Activated CD8-positive, alpha-beta T cell treated with anti-CD3 and anti-CD28 coated beads for 36 hours (primary cell): ENCODE data around the gene PDIA3. TPM values are rescaled to one million over a fixed set of nuclear protein-coding genes. Genes with fewer than 3 reads are reported as not detected.
"Not testable (repeated sequence)": the region's sequence is repeated elsewhere in the genome, so short reads cannot be mapped to it uniquely, and the experiment has no call there.

Experiments used
- ATAC-seq: fragments of 200-7000 bp; cut with Tn5 transposase; one replicate; pipeline ENCODE4 v1.10.0; 2021; ENCODE audit warnings: mild to moderate bottlenecking, moderate library complexity
- CTCF ChIA-PET: fragments of 350-600 bp; sonication (Branson Sonifier 250); formaldehyde crosslinking; loops from one replicate; lab custom pipeline; 2021; ENCODE audit warnings: antibody characterized with exemption; lab: Charles Lee
- POLR2A ChIA-PET: fragments of 350-600 bp; sonication (Branson Sonifier 250); formaldehyde crosslinking; loops from one replicate; lab custom pipeline; 2021; ENCODE audit warnings: antibody characterized with exemption; lab: Charles Lee
- DNase-seq: peaks from one replicate; pipeline ENCODE4 v3.0.0-alpha.2; 2020
- H3K27ac Mint-ChIP-seq: one replicate; pipeline ENCODE4 v1.8.0; 2021; ENCODE audit warnings: mild to moderate bottlenecking, mixed read lengths
- H3K27me3 Mint-ChIP-seq: one replicate; pipeline ENCODE4 v1.8.0; 2021; ENCODE audit warnings: mixed read lengths
- H3K36me3 Mint-ChIP-seq: one replicate; pipeline ENCODE4 v1.8.0; 2021; ENCODE audit warnings: low read depth, mixed read lengths
- H3K4me1 Mint-ChIP-seq: one replicate; pipeline ENCODE4 v1.8.0; 2021; ENCODE audit warnings: low read depth, mixed read lengths
- H3K4me3 Mint-ChIP-seq: one replicate; pipeline ENCODE4 v1.8.0; 2021; ENCODE audit warnings: mild to moderate bottlenecking, moderate library complexity, mixed read lengths
- H3K9me3 Mint-ChIP-seq: one replicate; pipeline ENCODE4 v1.8.0; 2021; ENCODE audit warnings: mixed read lengths
- CTCF ChIP-seq: fragments of 200-600 bp; IDR thresholded peaks from one replicate; pipeline ENCODE4 v1.8.0; 2022; ENCODE audit warnings: antibody characterized with exemption, mild to moderate bottlenecking
- intact Hi-C: fragments of 100-400 bp; cut with micrococcal nuclease; formaldehyde crosslinking; loops from one replicate; pipeline ENCODE4 v1.10.0; 2022
- microRNA-seq: library from miRNA; unstranded; fragments of <30 nt; microRNA quantifications from one replicate; pipeline ENCODE4 v1.2.0, GENCODE V29; 2022; ENCODE audit warnings: borderline microRNAs expressed, borderline replicate concordance
- total RNA-seq, 2 experiments: library from RNA; stranded (reverse); gene quantifications; one replicate each; pipeline ENCODE4 v1.2.3, GENCODE V29; 2021

The PDIA3 gene
- total RNA-seq, 2 experiments from 2014 or later, result 213 to 241 TPM

GRCh38 chr15:43808960-43809678 lies 62.9 kb downstream of the PDIA3 start:
- Mint-ChIP-seq H3K27me3 (no peaks in the 10 kb centered on the region), H3K36me3 (peaks cover 71% of the 10 kb centered on the region), H3K4me1 (peaks cover 10% of the 10 kb centered on the region), H3K4me3 (no peak overlapping the region), H3K27ac (peak overlapping the region; percentile 81), H3K9me3 (no peaks in the 10 kb centered on the region)
- ChIA-PET CTCF (interaction anchor here (0.9 to 1.4 kb wide), 3 partner anchors 16 to 39 kb away, joined by 3 to 5 read pairs (median 3); no protein-coding TSS in a partner anchor), POLR2A (interaction anchor here (1.0 to 2.2 kb wide), 4 partner anchors 9 to 19 kb away, joined by 4 to 9 read pairs (median 6); partner anchors contain the start of genes HYPK, MFAP1 and SERINC4)
- no peak for DNase-seq
- ATAC-seq, result no peak
- no peak for TF ChIP-seq CTCF
- intact Hi-C loops, result no loop called here

- POLR2A ChIA-PET, H3K9me3 Mint-ChIP-seq, DNase-seq, intact Hi-C loops, H3K4me3 Mint-ChIP-seq, CTCF ChIA-PET, H3K27me3 Mint-ChIP-seq, ATAC-seq: not testable (repeated sequence)
- Mint-ChIP-seq H3K36me3 (peaks cover 52% of the 10 kb centered on the region), H3K27ac (peak overlapping the region; percentile 5), H3K4me1 (peaks cover 11% of the 10 kb centered on the region)
These were observed 68.8 kb downstream of the PDIA3 start for GRCh38 chr15:43815064-43815463.

GRCh38 chr15:43821505-43821904 lies 75.3 kb downstream of the PDIA3 start:
- TF ChIP-seq CTCF, result no peak
- Mint-ChIP-seq H3K27me3 (no peaks in the 10 kb centered on the region), H3K27ac (no peak overlapping the region), H3K4me3 (peak overlapping the region; percentile 25), H3K9me3 (no peaks in the 10 kb centered on the region), H3K36me3 (peaks cover 40% of the 10 kb centered on the region), H3K4me1 (peaks cover 42% of the 10 kb centered on the region)
- DNase-seq, result no peak
- ATAC-seq, result no peak
- ChIA-PET POLR2A (interaction anchor here (0.7 to 3.7 kb wide), 4 partner anchors 12 to 29 kb away, joined by 4 to 14 read pairs (median 5); partner anchors contain the start of genes HYPK, SERF2 and SERINC4), CTCF (no interaction called here)
- intact Hi-C loops, result no loop called here

Small RNA genes within 50 kb of the gene (microRNA-seq; reads per million reads assigned to microRNA genes)
- not detected for gene MIR1282

Other genes starting within 250 kb of the PDIA3 start
- under 1 TPM; 0.78 to 0.86 TPM for gene MAP1A, start 228.8 kb upstream of the PDIA3 start, total RNA-seq
- 10 to 100 TPM; 48.5 to 55.9 TPM for gene PPIP5K1, start 156.2 kb upstream of the PDIA3 start, total RNA-seq
- gene CKMT1B, start 152.4 kb upstream of the PDIA3 start, total RNA-seq, result under 1 TPM; 0.18 to 0.41 TPM
- under 1 TPM; 0.36 to 0.72 TPM for gene STRC, start 127.6 kb upstream of the PDIA3 start, total RNA-seq
- gene CATSPER2, start 97.6 kb upstream of the PDIA3 start, total RNA-seq, result 1 to 10 TPM; 6.6 to 9.0 TPM
- gene CKMT1A, start 52.6 kb upstream of the PDIA3 start, total RNA-seq, result under 1 TPM; 0.32 to 0.38 TPM
- 1 to 10 TPM; 2.3 to 2.4 TPM for gene ELL3, start 30.5 kb downstream of the PDIA3 start, total RNA-seq
- gene SERF2, start 45.9 kb downstream of the PDIA3 start, total RNA-seq, result 100 to 1,000 TPM; 775 to 810 TPM
- under 1 TPM in 1 of 2 experiments, not detected in 1; 0.09 TPM for gene SERINC4, start 53.8 kb downstream of the PDIA3 start, total RNA-seq
- gene HYPK, start 54.2 kb downstream of the PDIA3 start, total RNA-seq, result 10 to 100 TPM; 15.5 to 16.1 TPM
- 10 to 100 TPM; 39.8 to 43.1 TPM for gene MFAP1, start 78.3 kb downstream of the PDIA3 start, total RNA-seq
- 10 to 100 TPM; 69.9 to 79.3 TPM for gene WDR76, start 80.6 kb downstream of the PDIA3 start, total RNA-seq